GM06990 (cell line): ENCODE measurements around the gene ZNF791.

Experiments used
- DNase-seq: peaks from one replicate; pipeline ENCODE4 v3.0.0-alpha.2; 2011; ENCODE audit not compliant: insufficient read length; ENCODE audit errors: extremely low read depth
- H3K27me3 ChIP-seq: replicated peaks from 2 replicates; pipeline ENCODE4 v1.6.0; 2011; ENCODE audit warnings: low read length; ENCODE audit not compliant: control insufficient read depth, insufficient read depth
- H3K36me3 ChIP-seq: 2 replicates; pipeline ENCODE4 v1.5.1; 2011; ENCODE audit warnings: low read length; ENCODE audit not compliant: control insufficient read depth, insufficient read depth
- H3K4me3 ChIP-seq: replicated peaks from 2 replicates; pipeline ENCODE4 v1.5.1; 2011; ENCODE audit warnings: low read depth, mild to moderate bottlenecking, control low read depth, low read length
- TF ChIP-seq, protein P1 (sequence below): IDR thresholded peaks from 2 replicates; pipeline ENCODE4 v1.5.1; 2011; ENCODE audit warnings: low read length, control low read depth, mild to moderate bottlenecking, inconsistent platforms; ENCODE audit not compliant: insufficient read depth, poor library complexity, severe bottlenecking

The ZNF791 gene

DNA sequence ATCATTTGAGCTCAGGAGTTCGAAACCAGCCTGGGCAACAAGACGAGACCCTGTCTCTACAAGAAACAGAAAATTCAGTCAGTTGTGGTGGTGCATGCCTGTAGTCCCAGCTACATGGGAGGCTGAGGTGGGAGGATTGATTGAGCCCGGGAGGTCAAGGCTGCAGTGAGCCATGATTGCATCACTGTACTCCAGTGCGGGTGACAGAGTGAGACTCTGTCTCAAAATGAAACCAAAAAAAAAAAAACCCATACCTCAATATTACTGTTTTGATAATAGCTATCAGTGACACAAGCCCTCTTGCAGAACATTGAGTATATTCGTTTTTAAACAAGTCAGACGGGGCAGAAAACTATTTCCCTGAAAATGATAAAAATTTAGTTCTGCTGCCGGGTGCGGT is 16.2 kb downstream of the ZNF791 start:
- Histone ChIP-seq H3K27me3 (no peaks in the 10 kb centered on the region), H3K36me3 (peaks cover 10% of the 10 kb centered on the region), H3K4me3 (no peak overlapping the region)
- TF ChIP-seq, protein P1, sequence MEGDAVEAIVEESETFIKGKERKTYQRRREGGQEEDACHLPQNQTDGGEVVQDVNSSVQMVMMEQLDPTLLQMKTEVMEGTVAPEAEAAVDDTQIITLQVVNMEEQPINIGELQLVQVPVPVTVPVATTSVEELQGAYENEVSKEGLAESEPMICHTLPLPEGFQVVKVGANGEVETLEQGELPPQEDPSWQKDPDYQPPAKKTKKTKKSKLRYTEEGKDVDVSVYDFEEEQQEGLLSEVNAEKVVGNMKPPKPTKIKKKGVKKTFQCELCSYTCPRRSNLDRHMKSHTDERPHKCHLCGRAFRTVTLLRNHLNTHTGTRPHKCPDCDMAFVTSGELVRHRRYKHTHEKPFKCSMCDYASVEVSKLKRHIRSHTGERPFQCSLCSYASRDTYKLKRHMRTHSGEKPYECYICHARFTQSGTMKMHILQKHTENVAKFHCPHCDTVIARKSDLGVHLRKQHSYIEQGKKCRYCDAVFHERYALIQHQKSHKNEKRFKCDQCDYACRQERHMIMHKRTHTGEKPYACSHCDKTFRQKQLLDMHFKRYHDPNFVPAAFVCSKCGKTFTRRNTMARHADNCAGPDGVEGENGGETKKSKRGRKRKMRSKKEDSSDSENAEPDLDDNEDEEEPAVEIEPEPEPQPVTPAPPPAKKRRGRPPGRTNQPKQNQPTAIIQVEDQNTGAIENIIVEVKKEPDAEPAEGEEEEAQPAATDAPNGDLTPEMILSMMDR: no peak
- DNase-seq: no peak

DNA sequence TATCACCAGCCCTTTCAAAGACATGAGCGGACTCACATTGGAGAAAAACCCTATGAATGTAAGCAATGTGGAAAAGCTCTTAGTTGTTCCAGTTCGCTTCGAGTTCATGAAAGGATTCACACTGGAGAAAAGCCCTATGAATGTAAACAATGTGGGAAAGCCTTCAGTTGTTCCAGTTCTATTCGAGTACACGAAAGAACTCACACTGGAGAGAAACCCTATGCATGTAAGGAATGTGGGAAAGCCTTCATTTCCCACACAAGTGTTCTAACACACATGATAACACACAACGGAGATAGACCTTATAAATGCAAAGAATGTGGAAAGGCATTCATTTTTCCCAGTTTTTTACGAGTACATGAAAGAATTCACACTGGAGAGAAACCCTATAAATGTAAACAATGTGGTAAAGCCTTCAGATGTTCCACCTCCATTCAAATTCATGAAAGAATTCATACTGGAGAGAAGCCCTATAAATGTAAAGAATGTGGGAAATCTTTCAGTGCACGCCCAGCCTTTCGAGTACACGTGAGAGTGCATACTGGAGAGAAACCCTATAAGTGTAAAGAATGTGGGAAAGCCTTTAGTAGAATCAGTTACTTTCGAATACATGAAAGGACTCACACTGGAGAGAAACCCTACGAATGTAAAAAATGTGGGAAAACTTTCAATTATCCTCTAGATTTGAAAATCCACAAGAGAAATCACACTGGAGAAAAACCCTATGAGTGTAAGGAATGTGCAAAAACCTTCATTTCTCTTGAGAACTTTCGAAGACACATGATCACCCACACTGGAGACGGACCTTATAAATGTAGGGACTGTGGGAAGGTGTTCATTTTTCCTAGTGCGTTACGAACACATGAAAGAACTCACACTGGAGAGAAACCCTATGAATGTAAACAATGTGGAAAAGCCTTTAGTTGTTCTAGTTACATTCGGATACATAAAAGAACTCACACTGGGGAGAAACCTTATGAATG is 17.6 kb downstream of the ZNF791 start:
- DNase-seq: no peak
- H3K4me3 ChIP-seq: no peak overlapping the region
- no peaks in the 10 kb centered on the region for H3K27me3 ChIP-seq
- TF ChIP-seq, protein P1: no peak
- H3K36me3 ChIP-seq: peaks cover 11% of the 10 kb centered on the region

DNA sequence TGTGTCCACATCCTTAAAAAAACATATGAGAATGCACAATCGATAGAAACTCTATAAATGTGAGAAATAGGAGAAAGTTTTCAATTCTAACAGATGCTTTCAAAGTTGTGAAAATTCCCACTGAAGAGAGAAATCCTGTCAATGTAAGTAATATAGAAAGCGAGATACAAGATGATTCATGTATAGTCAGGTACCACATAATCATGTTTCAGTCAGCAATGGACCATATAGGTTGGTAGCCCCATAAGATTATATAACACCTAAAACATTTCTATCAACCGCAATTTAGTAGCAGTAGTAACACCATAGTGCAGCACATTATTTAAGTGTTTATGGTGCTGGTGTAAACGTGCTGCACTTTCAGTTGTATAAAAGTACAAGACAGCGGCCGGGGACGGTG is 18.5 kb downstream of the ZNF791 start:
- TF ChIP-seq, protein P1: no peak
- H3K27me3 ChIP-seq: no peaks in the 10 kb centered on the region
- H3K36me3 ChIP-seq: peaks cover 13% of the 10 kb centered on the region
- no peak overlapping the region for H3K4me3 ChIP-seq
- no peak for DNase-seq

DNA sequence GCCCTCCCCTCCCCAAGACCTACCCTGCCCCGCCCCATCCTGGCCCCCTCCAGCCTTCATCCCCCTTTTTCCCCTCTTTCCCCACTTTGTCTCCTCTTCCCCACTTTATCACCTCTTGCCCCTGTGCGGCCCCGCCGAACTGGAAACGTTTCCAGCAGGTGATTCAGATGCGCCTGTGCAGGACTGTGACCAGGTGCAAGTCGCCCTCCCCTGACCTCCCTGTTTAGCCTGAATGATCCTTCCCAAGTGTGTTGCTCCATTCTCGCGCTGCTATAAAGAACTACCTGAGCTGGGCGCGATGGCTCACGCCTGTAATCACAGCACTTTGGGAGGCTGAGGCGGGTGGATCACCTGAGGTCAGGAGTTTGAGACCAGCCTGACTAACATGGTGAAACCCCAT is 25.9 kb downstream of the ZNF791 start:
- TF ChIP-seq, protein P1: no peak
- no peaks in the 10 kb centered on the region for H3K27me3 ChIP-seq
- peaks cover 2% of the 10 kb centered on the region for H3K36me3 ChIP-seq
- DNase-seq: no peak
- H3K4me3 ChIP-seq: no peak overlapping the region

DNA sequence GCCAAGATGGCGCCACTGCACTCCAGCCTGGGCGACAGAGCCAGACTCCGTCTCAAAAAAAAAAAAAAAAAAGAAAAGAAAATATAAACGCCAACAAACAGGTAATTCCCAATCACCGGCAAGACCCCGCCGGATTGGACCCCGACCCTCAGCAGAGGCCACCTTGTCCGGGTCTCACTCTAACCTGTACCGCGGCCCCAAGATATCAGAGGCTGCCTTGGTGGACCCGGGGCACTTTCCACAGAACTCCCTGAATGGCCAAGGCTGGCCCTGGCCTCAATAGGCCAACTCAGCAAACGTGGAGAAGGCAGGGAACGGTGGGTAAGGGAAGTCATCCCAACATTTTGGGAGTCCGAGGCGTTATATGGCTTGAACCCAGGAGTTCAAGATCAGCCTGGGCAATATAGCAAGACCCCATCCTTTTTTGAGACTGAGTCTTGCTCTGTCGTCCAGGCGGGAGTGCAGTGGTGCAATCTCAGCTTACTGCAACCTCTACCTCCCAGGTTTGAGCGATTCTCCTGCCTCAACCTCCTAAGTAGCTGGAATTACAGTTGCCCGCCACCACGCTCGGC is 28.0 kb downstream of the ZNF791 start:
- TF ChIP-seq, protein P1: no peak
- peaks cover 2% of the 10 kb centered on the region for H3K36me3 ChIP-seq
- no peak overlapping the region for H3K4me3 ChIP-seq
- no peak for DNase-seq
- no peaks in the 10 kb centered on the region for H3K27me3 ChIP-seq
